CD4-positive, alpha-beta memory T cell (primary cell): ENCODE measurements around the gene CDR2. TPM values are rescaled to one million over a fixed set of nuclear protein-coding genes. Genes with fewer than 3 reads are reported as not detected.

ENCODE experiments used
- CTCF ChIA-PET: fragments of 350-600 bp; sonication (Branson Sonifier 250); formaldehyde crosslinking; loops from one replicate; lab custom pipeline; 2021; ENCODE audit warnings: inconsistent platforms; ENCODE audit not compliant: partially characterized antibody; lab: Charles Lee
- POLR2A ChIA-PET: fragments of 350-600 bp; sonication (Branson Sonifier 250); formaldehyde crosslinking; loops from one replicate; lab custom pipeline; 2021; ENCODE audit not compliant: partially characterized antibody; lab: Charles Lee
- DNase-seq, 5 donors: peaks; one replicate each; pipeline versions ENCODE4 v3.0.0 to v3.0.0-alpha.2; 2020 to 2022; ENCODE audit warnings: mixed read lengths in 1 of 5
- H3K27ac ChIP-seq: one replicate; pipeline ENCODE4 v1.7.0; 2013; ENCODE audit warnings: low read depth, low read length
- H3K27me3 ChIP-seq: 2 replicates; pipeline ENCODE4 v1.7.0; 2013; ENCODE audit warnings: mild to moderate bottlenecking, low read length, moderate library complexity; ENCODE audit not compliant: insufficient read depth
- H3K36me3 ChIP-seq: 2 replicates; pipeline ENCODE4 v1.7.0; 2013; ENCODE audit warnings: mild to moderate bottlenecking, low read length, moderate library complexity; ENCODE audit not compliant: insufficient read depth
- H3K4me1 ChIP-seq: 2 replicates; pipeline ENCODE4 v1.7.0; 2013; ENCODE audit warnings: mild to moderate bottlenecking, low read length, moderate library complexity; ENCODE audit not compliant: insufficient read depth
- H3K4me3 ChIP-seq, 2 donors: one replicate each; pipeline ENCODE4 v1.7.0; 2013; ENCODE audit warnings: low read length in 2 of 2, mild to moderate bottlenecking in 1 of 2
- H3K9me3 ChIP-seq, 2 donors: one replicate each; pipeline ENCODE4 v1.7.0; 2013; ENCODE audit warnings: low read length in 2 of 2, control low read depth in 1 of 2; ENCODE audit not compliant: control insufficient read depth in 1 of 2
- H3K27ac Mint-ChIP-seq, 7 donors: one replicate each; pipeline ENCODE4 v1.8.0; 2020 to 2021; ENCODE audit warnings: mixed read lengths in 7 of 7, mild to moderate bottlenecking in 6 of 7, inconsistent platforms in 3 of 7, moderate library complexity in 3 of 7
- H3K27me3 Mint-ChIP-seq, 2 donors: one replicate each; pipeline ENCODE4 v1.8.0; 2020 to 2021; ENCODE audit warnings: mixed read lengths in 2 of 2
- H3K36me3 Mint-ChIP-seq, 2 donors: one replicate each; pipeline ENCODE4 v1.8.0; 2020 to 2021; ENCODE audit warnings: mixed read lengths in 2 of 2, inconsistent platforms in 1 of 2, mild to moderate bottlenecking in 1 of 2
- H3K4me1 Mint-ChIP-seq, 4 donors: one replicate each; pipeline ENCODE4 v1.8.0; 2020 to 2021; ENCODE audit warnings: mixed read lengths in 4 of 4, mild to moderate bottlenecking in 1 of 4
- H3K4me3 Mint-ChIP-seq, 8 donors: one replicate each; pipeline ENCODE4 v1.8.0; 2020 to 2021; ENCODE audit warnings: mixed read lengths in 8 of 8, mild to moderate bottlenecking in 7 of 8, moderate library complexity in 6 of 8, inconsistent platforms in 3 of 8
- H3K9me3 Mint-ChIP-seq, 8 donors: one replicate each; pipeline ENCODE4 v1.8.0; 2020 to 2021; ENCODE audit warnings: mixed read lengths in 8 of 8, mild to moderate bottlenecking in 5 of 8, inconsistent platforms in 3 of 8, moderate library complexity in 1 of 8
- intact Hi-C: fragments of 100-400 bp; cut with micrococcal nuclease; formaldehyde crosslinking; loops from one replicate; pipeline ENCODE4 v1.15.1; 2023
- polyA plus RNA-seq, 2 donors: library from polyadenylated mRNA; unstranded; fragments of 300-500 nt; fragmentation: Illumina TruSeq; gene quantifications; one replicate each; pipeline ENCODE4 v1.2.3, GENCODE V29; 2021
- total RNA-seq, 2 experiments: library from RNA; stranded (reverse); gene quantifications; one replicate each; pipeline ENCODE4 v1.2.3, GENCODE V29; 2021

Gene CDR2
- total and polyA plus RNA-seq, 4 experiments from 2014 or later, result 57.9 to 99.3 (median 95.0) TPM

GRCh38 chr16:22297871-22298733, 76.3 kb downstream of the CDR2 start:
- H3K4me1 Mint-ChIP-seq, result peaks cover 29 to 58% (median 43%) of the 10 kb centered on the region in 4 donors
- peak overlapping the region; percentile 97 to 100 (median 99) for H3K27ac Mint-ChIP-seq
- DNase-seq, result peak; percentile 83 to 93 (median 88)
- peaks cover 0 to 12% (median 0%) of the 10 kb centered on the region in 8 donors for H3K9me3 Mint-ChIP-seq
- peak overlapping the region; percentile 89 to 97 (median 94) for H3K4me3 Mint-ChIP-seq
- Histone ChIP-seq H3K27me3 (no peaks in the 10 kb centered on the region), H3K4me1 (peaks cover 37% of the 10 kb centered on the region), H3K27ac (peak overlapping the region; percentile 99), H3K4me3 (peak overlapping the region; percentile 30 to 76), H3K36me3 (peaks cover 16% of the 10 kb centered on the region), H3K9me3 (no peaks in the 10 kb centered on the region)
- peaks cover 0 to 4% of the 10 kb centered on the region in 2 donors for H3K27me3 Mint-ChIP-seq
- intact Hi-C loops, result loop anchor here (1.0 to 2.0 kb wide), 3 partner anchors 103 to 297 kb away; partner anchors contain the start of gene PDZD9
- POLR2A ChIA-PET, result interaction anchor here (1.0 to 7.6 kb wide), 12 partner anchors 10 to 345 kb away, joined by 3 to 196 read pairs (median 4); partner anchors contain the start of genes EEF2K and UQCRC2
- CTCF ChIA-PET, result interaction anchor here (0.9 to 5.8 kb wide), 10 partner anchors 23 to 344 kb away, joined by 4 to 89 read pairs (median 16); partner anchors contain the start of genes EEF2K, MOSMO and PDZD9
- H3K36me3 Mint-ChIP-seq, result peaks cover 16 to 45% of the 10 kb centered on the region in 2 donors

- ChIA-PET POLR2A (interaction anchor here (0.7 to 7.6 kb wide), 11 partner anchors 76 to 344 kb away, joined by 3 to 196 read pairs (median 6); partner anchors contain the start of genes EEF2K, PDZD9 and UQCRC2), CTCF (interaction anchor here (0.5 to 5.8 kb wide), 16 partner anchors 11 to 307 kb away, joined by 3 to 89 read pairs (median 4); partner anchors contain the start of genes EEF2K, MOSMO and PDZD9)
- DNase-seq, result peak; percentile 98 to 100 (median 100)
- peaks cover 0 to 12% (median 0%) of the 10 kb centered on the region in 8 donors for H3K9me3 Mint-ChIP-seq
- peaks cover 37% of the 10 kb centered on the region for H3K4me1 ChIP-seq
- peaks cover 10 to 37% of the 10 kb centered on the region in 2 donors for H3K36me3 Mint-ChIP-seq
- H3K27me3 Mint-ChIP-seq, result peaks cover 0 to 4% of the 10 kb centered on the region in 2 donors
- intact Hi-C loops, result loop anchor here (2.0 kb wide), 1 partner anchor 296 kb away; the partner anchor contains the start of gene PDZD9
- H3K36me3 ChIP-seq, result peaks cover 8% of the 10 kb centered on the region
- peak within 1 kb of the TSS; percentile 76 to 91 for H3K4me3 ChIP-seq
- H3K27ac Mint-ChIP-seq, result peak within 1 kb of the TSS; percentile 97 to 100 (median 99)
- H3K9me3 ChIP-seq, result no peaks in the 10 kb centered on the region
- H3K4me3 Mint-ChIP-seq, result peak within 1 kb of the TSS; percentile 89 to 97 (median 94)
- H3K27me3 ChIP-seq, result no peaks in the 10 kb centered on the region
- peak within 1 kb of the TSS; percentile 99 for H3K27ac ChIP-seq
- peaks cover 27 to 50% (median 39%) of the 10 kb centered on the region in 4 donors for H3K4me1 Mint-ChIP-seq
These were observed 77.1 kb downstream of the CDR2 start, which contains the start of gene POLR3E for GRCh38 chr16:22297114-22297870. Gene POLR3E, plus strand, starts transcription at chr16:22297409. Its CDS starts 5,560 bp downstream, at chr16:22302969.

GRCh38 chr16:22296225-22297113, 78.0 kb downstream of the CDR2 start:
- peak overlapping the region; percentile 68 to 91 for H3K4me3 ChIP-seq
- ChIA-PET POLR2A (interaction anchor here (0.7 to 7.6 kb wide), 8 partner anchors 77 to 343 kb away, joined by 5 to 196 read pairs (median 13); partner anchors contain the start of genes EEF2K, PDZD9 and UQCRC2), CTCF (interaction anchor here (0.5 to 5.8 kb wide), 15 partner anchors 10 to 306 kb away, joined by 3 to 89 read pairs (median 4); partner anchors contain the start of genes EEF2K, MOSMO and PDZD9)
- Mint-ChIP-seq H3K27me3 (peaks cover 0 to 4% of the 10 kb centered on the region in 2 donors), H3K4me1 (peaks cover 24 to 45% (median 34%) of the 10 kb centered on the region in 4 donors), H3K36me3 (peaks cover 5 to 32% of the 10 kb centered on the region in 2 donors), H3K27ac (peak overlapping the region; percentile 97 to 100 (median 99)), H3K4me3 (peak overlapping the region; percentile 89 to 97 (median 94)), H3K9me3 (peaks cover 0 to 12% (median 0%) of the 10 kb centered on the region in 8 donors)
- no peaks in the 10 kb centered on the region for H3K9me3 ChIP-seq
- peak overlapping the region; percentile 99 for H3K27ac ChIP-seq
- no peak for DNase-seq
- peaks cover 37% of the 10 kb centered on the region for H3K4me1 ChIP-seq
- intact Hi-C loops, result loop anchor here (1.0 to 2.0 kb wide), 2 partner anchors 90 to 296 kb away; partner anchors contain the start of genes EEF2K and PDZD9
- H3K27me3 ChIP-seq, result no peaks in the 10 kb centered on the region
- H3K36me3 ChIP-seq, result peaks cover 5% of the 10 kb centered on the region

Other genes starting within 250 kb of the CDR2 start
- gene SDR42E2, start 212.1 kb downstream of the CDR2 start, total RNA-seq, result under 1 TPM; 0.55 to 0.73 TPM
- gene SDR42E2, start 212.1 kb downstream of the CDR2 start, polyA plus RNA-seq, result under 1 TPM; 0.11 to 0.88 TPM
- gene EEF2K, start 168.3 kb downstream of the CDR2 start, total RNA-seq, result 10 to 100 TPM; 19.1 to 20.7 TPM
- 1 to 10 TPM in 1 of 2 donors, under 1 TPM in 1; 0.77 to 3.9 TPM for gene EEF2K, start 168.3 kb downstream of the CDR2 start, polyA plus RNA-seq
- 10 to 100 TPM; 88.4 to 94.0 TPM for gene POLR3E, start 77.2 kb downstream of the CDR2 start, total RNA-seq
- gene POLR3E, start 77.2 kb downstream of the CDR2 start, polyA plus RNA-seq, result 10 to 100 TPM; 10.0 to 16.0 TPM
- gene NPIPB5, start 136.3 kb upstream of the CDR2 start, total RNA-seq, result 100 to 1,000 TPM; 294 to 387 TPM
- 10 to 100 TPM in 1 of 2 donors, 1 to 10 TPM in 1; 2.1 to 26.7 TPM for gene NPIPB5, start 136.3 kb upstream of the CDR2 start, polyA plus RNA-seq